ENCODE measurements around the gene LSM14A.

The LSM14A gene

DNA sequence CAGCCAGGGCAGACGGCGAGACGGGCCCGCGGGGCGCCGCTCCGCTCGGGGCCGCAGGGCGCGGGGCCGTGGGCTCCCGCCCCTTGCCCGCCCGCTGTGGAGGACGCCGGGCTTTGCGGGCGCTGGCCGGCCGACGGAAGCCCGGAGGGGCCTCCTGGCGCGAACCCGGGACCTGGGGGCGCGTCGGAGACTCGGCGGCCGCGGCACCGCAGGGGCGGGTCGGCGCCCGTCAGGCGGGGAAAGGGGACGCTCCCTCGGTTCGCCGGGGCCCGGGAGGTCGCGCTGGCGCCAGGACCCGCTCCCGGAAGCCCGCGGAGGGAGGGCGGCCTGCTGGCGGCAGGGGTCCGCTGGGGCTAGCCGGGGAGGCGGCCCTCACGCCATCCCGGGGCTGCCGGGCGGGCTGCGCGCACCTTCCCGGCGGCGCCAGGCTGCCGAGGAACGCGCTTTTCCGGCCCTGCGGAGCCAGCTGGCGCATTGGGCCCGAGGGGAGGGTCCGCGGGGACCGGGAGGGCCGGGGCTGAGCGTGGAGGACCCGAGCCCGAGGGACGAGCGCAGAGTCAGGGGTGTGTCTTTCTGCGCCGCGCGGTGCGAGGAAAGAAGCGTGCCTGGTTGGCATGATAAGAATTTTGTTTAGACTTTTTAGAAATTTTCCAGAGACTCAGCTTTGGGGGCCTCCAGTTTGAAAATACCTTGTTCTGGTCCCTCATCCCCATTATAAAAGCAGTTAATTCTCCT lies 82.6 kb downstream of the LSM14A start:
- DNase-seq (ENCODE audit: low read depth in 2 of 2) = peak; percentile 21 to 25

DNA sequence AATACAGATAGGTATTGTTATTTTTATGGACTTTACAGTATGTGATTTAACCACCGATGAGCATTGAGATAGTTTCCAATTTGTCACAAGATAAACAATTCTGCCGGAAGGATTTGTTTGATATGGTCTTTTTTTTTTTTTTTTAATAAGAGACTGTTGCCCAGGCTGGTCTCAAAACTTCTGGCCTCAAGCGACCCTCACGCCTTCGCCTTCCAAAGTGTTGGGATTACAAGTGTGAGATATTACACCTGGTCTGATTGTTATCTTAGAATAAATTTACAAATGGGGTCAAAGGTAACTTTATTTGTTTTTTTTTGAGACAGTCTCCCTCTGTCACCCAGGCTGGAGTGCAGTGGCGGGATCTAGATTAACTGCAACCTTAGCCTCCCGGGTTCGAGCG lies 83.2 kb downstream of the LSM14A start:
- DNase-seq (ENCODE audit: low read depth in 2 of 2) = no peak

DNA sequence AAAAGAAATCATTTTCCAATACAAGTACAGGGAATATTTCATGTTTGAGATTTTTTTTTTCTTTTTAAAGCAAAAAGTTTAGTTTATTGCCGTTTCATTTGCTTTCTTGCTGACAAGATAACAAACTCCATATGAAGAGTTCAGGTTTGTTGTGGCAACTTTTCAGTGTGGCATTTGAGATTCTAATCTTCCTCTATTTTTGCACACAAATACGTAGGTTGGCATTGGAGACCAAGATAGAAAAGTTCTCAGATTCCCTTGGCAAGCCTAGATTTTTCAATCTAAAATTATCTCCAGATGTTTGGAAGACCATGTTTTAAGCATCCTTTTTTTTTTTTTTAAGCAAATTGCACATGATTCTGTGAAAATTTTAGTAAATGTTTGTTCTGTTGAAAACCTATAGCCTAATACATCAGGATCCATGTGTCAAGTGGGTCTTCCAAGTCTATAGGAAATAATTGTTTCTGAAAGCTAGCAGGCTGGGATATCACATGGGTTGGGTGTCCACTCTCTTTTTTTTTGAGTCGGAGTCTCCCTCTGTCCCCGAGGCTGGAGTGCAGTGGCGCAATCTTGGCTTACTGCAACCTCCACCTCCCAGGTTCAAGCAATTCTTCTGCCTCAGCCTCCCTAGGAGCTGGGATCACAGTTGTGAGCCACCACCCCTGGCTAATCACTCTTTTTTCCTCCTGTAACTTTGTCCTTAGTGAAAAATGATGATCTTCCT lies 84.7 kb downstream of the LSM14A start:
- no peak for DNase-seq (ENCODE audit: low read depth in 2 of 2)

DNA sequence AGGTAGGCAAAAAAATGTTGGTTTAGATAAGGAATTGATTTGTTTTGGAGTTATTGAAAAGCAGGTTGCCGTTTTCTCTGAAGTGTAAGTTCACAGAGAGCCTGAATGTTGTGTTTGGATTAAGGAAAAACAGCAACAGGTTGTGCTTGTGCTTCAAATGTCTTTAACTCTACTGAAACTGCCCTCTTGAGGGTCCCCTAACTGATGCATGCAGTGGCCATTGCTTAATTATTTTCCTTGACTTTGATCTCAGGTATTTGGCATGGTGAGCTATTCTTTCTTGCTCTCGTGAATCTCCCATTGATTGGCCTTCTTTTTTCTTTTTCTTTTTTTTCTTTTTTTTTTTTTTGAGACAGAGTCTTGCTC lies 85.2 kb downstream of the LSM14A start:
- DNase-seq (ENCODE audit: low read depth in 2 of 2) = no peak

DNA sequence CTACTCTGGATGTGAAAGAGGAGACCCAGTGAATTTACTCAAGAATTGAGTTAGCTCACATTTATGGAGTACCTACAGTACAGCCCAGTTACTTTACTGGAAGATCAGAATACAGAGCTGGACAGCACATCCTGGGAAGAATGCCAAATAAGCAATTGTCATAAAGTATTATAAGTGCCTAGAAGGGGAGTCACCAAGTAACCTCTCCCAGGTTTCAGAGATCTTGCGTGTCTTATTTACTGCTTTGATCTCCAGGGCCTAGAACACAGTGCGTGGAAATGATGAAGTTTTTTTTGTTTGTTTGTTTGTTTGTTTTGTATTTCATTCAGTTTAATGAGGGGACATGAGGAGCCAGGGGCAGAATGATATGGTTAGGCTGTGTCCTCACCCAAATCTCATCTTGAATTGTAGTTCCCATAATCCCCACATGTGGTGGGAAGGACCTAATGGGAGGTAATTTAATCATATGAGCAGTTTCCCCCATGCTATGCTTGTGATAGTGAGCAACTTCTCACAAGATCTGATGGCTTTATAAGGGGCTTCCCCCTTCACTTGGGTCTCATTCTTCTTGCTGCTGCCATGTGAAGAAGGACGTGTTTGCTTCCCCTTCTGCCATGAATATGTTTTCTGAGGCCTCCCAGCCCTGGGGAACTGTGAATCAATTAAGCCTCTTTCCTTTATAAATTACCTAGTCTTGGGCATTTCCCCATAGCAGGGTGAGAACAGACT lies 87.2 kb downstream of the LSM14A start:
- no peak for DNase-seq (ENCODE audit: low read depth in 2 of 2)

DNA sequence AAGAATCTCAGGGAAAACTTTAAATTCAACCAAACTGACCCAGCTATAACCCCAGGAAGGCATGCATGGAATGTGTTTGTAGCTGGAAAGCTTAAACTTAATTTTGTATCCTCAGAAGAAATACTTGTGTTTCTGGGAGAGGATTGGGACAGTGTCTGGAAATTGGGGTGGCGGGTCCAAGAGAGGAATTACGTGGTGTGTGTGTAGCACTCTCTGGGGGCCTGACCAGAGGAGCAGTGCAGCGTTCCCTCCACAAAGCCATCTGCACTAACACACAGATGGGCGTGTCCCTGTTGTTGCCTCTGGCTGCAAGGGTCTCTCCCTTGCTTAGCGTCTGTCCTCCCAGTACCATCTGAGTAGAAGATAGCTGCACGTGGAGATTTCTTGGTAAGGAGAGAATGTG lies 88.5 kb downstream of the LSM14A start:
- no peak for DNase-seq (ENCODE audit: low read depth in 2 of 2)

DNA sequence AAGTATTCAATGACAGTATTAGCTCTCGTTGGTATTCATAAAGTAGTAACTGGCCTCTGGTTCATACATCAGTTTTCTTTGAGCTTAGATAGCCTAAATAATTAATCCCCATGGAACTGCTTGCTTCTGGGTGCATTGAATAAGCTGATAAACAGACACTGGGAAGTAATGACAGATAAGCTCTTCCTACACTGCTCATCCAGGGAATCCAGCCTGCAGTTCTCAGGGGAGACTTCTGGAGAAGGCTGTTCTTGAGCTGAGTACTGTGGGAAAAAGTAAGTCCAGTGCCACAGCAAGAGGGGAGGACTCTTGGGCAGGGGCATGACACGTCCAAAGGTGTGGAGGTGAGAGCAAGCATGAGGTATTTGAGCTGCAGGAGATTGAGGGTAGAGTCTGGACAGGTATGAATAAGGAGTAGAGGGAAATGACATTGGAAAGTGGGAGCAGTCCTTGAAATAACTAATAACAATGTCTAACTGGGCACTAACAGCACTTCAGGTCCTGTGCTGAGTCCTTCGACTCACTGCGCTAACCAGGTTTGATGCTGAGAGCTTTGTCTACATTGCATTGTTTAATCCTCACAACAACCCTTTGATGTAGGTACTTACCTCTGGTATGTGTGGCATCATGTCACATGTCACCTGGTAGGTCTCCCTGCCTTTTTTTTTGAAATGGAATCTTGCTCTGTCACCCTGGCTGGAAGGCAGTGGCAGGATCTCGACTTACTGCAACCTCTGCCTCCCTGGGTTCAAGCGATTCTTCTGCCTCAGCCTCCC lies 89.2 kb downstream of the LSM14A start:
- no peak for DNase-seq (ENCODE audit: low read depth in 2 of 2)

DNA sequence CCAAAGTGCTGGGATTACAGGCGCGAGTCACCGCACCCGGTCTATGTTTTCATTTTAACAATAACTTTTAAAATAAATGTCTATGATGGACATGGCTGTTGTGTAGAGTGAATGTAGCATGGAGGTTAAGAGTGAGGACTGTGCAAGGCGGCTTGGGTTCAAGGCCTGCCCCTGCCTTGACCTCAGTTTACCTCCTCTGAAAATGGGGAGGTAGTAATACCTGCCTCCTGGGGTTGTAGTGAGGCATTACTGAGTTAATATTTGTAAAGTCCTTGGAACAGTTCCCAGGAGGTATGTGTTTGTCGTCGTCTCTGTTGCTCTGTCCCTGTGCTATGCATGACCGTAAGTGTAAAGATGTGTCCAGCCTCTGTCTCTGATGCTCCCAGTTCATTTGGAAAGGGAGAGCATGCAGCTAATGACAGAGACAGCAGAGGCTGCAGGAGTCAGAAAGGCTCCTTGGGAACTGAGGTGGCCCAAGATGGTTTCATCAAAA lies 91.5 kb downstream of the LSM14A start:
- DNase-seq (ENCODE audit: low read depth in 2 of 2) = no peak

DNA sequence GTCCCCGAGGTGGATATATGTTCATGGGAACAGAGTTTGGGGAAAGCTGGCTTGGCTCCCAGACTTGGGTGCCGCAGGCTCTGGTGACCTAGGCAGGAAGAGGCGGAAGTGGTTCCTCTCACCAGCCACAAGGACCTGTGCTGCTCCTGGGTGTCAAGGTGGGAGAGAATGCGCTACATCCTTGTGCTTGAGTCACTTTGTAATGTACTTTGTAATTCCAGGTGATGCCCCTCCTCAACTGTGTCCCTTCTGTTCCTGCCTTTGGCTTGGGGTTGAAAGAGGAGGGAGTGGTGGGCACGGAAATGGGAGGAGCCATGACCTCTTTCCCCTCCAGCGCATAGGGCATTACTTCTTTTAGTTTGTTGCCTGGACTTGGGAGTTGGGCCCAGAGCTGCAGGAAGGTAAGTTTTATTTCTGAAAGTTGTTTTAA lies 92.9 kb downstream of the LSM14A start:
- no peak for DNase-seq (ENCODE audit: low read depth in 2 of 2)

DNA sequence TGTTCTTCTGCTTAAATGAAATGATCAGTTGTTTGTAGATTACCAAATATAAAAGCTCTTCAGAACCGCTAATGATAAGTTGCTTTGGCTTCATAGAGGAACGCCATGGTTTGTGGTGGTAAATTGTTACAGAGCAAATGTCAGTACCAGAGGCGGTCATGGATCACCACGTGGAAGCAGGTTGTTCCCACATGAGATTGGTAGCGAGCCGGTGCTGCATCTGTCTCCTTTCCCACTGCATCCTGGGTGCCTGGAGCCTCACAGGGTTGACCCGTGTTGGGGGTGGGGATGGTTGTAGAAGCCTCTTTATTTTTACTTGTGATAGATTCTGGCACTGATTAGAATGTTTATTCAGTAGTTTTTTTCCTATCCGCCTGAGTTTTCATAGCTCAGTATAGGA lies 96.8 kb downstream of the LSM14A start:
- no peak for DNase-seq (ENCODE audit: low read depth in 2 of 2)

DNA sequence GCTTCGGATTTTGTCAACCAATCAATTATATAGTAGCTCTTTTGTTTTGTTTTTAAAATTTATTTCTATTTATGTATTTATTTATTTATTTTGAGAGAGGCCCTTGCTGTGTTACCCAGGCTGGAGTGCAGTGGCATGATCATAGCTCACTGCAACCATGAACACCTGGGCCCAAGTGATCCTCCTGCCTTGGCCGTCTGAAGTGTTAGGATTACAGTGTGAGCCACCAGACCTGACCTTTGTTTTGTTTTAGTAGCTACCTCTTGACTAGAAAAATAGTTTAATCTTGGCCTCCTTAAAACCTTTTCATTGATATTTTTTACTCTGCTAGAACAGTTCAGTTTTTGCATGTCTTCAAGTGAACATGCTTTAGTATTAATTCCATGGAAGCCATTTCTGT lies 97.2 kb downstream of the LSM14A start:
- no peak for DNase-seq (ENCODE audit: low read depth in 2 of 2)

DNA sequence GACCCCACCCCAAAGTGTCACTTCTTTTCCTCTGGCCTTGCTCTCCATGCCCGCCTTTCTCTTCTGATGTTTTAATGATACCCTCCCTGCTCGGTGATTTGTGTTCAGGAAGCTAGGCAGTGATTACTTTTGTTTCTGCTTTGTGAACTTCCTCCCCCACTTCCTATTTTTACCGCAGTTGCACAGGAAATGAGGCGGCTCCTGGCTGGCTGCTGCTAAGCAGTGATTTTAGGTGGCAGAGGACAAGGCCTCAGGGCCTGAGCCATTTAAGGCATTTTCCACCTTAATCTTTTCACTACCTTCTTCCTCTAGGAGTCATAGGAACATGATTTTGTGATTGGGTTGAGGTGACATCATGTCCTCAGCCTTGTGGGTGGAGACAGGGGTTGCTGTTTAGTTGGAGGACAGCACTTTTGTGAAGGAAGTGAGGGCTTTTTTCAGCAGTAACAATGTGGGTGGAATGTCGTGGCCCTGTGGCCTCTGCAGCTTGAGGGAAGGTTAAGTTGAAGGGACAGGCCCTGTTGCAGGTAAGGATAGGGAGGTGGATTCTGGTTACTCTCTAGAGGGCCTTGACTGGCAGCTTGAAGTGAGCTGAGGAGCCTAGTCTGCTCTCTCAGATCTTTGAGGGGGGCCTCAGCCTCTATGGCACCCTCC lies 97.8 kb downstream of the LSM14A start:
- peak; percentile 39 to 42 for DNase-seq (ENCODE audit: low read depth in 2 of 2)

DNA sequence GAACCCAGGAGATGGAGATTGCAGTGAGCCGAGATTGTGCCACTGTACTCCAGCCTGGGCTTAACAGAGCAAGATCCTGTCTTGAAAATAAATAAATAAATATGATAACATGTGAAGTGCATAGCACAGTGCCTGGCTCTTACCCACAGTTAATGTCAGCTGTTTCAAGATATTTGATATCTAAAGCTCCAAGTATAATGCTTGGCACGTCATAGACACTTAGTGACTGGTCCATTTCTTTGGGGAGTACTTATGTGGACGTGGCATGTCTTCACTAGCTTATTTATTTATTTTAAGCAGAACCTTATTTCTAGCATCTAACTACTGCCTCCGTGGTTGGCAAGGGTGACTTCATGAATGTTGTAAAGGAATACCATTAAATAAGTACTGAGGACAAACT lies 100.8 kb downstream of the LSM14A start:
- no peak for DNase-seq (ENCODE audit: low read depth in 2 of 2)

DNA sequence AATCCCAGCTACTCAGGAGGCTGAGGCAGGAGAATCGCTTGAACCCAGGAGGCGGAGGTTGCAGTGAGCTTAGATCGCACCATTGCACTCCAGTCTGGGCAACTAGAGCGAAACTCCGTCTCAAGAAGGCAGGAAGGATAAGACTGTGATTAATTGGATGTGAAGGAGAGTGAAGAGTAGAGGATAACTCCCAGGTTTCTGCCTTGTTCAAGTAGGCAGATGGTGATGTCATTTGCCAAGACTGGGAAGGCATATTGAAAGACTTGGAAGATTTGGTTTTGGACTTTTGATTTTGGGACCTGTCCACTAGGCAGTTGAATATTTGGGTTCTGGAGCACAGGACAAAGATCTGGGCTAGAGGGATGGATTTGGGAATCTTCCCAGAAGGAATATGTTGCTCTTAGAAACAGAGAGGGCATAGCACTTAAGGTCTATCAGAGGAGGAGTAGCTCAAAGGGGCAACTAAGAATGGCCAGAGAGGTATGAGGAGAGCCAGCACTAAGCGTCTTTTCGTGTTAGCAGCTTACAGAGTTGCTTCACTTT lies 102.1 kb downstream of the LSM14A start:
- DNase-seq (ENCODE audit: low read depth in 2 of 2) = no peak

DNA sequence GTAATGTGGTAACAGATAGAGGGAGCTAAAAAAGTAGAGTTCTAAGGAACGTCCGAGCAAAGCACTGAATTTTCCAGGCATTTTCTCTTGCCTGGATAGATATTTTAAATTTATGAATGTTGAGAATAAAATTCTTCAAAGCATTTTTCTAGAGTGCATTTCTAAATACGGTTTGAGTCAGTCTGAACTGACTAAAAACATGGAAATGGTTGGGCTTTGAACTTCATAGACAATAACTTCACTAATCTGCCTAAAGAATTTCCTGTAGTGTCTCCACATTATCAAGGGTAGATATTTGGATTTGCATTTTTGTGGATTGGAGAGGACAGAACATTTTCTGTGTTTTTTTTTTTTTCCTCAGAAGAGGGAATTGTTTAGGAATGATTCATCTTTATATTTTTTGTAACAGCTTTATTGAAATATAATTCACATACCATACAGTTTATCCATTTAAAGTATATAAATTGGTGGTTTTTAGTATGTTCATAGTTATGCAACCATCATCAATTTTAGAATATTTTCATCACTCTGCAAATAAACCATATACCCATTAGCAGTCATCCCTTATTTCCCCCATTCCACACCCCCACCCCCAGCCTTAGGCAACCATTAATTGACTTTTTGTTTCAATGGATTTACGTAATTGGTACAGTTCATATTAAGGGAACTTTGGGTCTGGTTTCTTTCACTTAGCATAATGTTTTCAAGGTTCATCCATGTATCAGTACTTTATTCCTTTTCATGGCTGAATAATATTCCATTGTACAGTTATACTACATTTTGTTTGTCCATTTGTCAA lies 102.7 kb downstream of the LSM14A start:
- no peak for DNase-seq (ENCODE audit: low read depth in 2 of 2)

DNA sequence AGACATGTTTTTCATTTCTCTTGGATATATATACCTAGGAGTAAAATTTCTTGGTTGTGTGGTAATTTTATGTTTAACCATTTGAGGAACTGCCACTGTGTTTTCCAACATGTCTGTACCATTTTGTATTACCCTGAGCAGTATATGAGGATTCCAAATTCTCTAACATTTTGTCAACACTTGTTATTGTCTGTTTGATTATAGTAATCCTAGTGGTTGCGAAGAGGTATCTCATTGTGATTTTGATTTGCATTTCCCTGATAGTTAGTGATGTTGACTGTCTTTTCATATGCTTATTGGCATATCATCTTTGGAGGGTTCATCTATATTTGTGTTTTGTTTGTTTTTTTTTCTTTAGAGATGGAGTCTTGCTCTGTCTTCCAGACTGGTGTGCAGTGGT lies 103.4 kb downstream of the LSM14A start:
- DNase-seq (ENCODE audit: low read depth in 2 of 2) = no peak

DNA sequence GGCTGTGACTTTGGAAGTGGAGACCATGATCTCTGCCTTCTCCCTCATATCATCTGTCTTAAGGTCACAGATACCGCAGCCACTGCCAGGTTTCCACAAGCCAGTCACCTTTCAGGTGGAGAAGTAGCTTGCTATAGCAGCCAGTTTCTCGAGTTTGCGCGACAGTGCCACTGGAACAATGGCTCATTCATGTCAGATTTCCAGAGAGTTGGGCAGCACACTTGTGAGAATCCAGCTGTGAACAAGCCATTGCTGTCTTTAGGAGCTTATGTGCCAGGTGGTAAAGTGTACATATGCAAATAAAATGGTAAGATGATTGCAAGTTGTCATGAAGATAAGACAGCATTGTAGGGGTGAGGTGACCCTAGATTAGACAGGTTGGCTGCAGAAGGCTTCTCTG lies 104.3 kb downstream of the LSM14A start:
- no peak for DNase-seq (ENCODE audit: low read depth in 2 of 2)

DNA sequence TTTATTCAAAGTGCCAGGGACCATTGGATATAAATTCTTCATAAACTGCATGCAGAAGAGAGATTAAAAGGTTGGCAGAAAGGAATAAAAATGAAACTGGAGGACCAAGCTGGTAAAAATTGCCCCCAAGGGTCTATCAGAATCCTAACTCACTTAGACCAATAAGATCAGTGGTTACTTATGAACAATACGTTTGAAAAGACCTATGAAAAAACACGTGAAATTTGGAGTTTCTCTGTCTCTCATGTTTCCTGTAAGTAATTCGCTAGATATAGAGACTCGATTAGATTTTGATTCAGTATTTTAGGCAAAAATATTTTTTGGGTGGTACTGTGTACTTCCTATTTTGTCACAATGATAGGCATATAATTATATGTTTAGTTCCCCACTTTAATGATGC lies 104.9 kb downstream of the LSM14A start:
- no peak for DNase-seq (ENCODE audit: low read depth in 2 of 2)

DNA sequence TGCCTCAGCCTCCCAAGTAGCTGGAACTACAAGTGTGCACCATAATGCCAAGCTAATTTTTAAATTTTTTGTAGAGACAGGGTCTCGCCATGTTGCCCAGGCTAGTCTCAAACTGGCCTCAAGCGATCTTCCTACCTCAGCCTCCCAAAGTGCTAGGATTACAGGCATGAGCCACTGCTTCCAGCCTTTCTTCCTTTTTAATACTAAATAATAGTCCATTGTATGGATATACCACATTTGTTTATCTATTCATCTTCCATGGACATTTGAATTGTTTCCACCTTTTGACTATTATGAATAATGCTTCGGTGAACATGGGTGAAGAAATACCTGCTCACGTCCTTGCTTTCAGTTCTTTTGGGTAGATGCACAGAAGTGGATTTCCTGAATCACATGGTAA lies 106.5 kb downstream of the LSM14A start:
- DNase-seq (ENCODE audit: low read depth in 2 of 2) = no peak
